ENCODE measurements around the gene LBR. TPM values are rescaled to one million over a fixed set of nuclear protein-coding genes. Genes with fewer than 3 reads are reported as not detected.
A peak's percentile ranks its signal among the peaks of the same experiment; 100 is the strongest.

The LBR gene
- total RNA-seq, 4 donors from 2014 or later: 82.3 to 157 (median 85.1) TPM

GRCh38 chr1:225448146-225448805, 20.4 kb upstream of the LBR start:
- 32% methylated on average over 8 of the region's 9 CpGs for WGBS
- H3K4me1 ChIP-seq: peaks cover 51 to 89% (median 86%) of the 10 kb centered on the region in 4 donors
- peak overlapping the region; percentile 90 to 96 (median 93) for H3K27ac ChIP-seq (replicated peaks in 1 of 4)
- H3K9me3 ChIP-seq: no peaks in the 10 kb centered on the region
- DNase-seq (ENCODE audit: extremely low spot score): no peak
- H3K4me3 ChIP-seq: peak overlapping the region; percentile 33 to 59 (median 44)
- TF ChIP-seq EP300 (IDR thresholded peaks at IDR 0.05) (no peak), POLR2A (IDR thresholded peaks at IDR 0.05; ENCODE audit: low read depth) (no peak), CTCF (IDR thresholded peaks at IDR 0.05) (no peak), POLR2AphosphoS5 (IDR thresholded peaks at IDR 0.05) (peak in 1 of 2 donors; percentile 2)
- intact Hi-C loops (cut with DNase I): no loop called here
- peaks cover 0 to 2% (median 0%) of the 10 kb centered on the region in 4 donors for H3K27me3 ChIP-seq
- H3K36me3 ChIP-seq: no peaks in the 10 kb centered on the region

- Histone ChIP-seq H3K4me1 (peaks cover 55 to 95% (median 89%) of the 10 kb centered on the region in 4 donors), H3K36me3 (no peaks in the 10 kb centered on the region), H3K27me3 (peaks cover 0 to 2% (median 0%) of the 10 kb centered on the region in 4 donors), H3K9me3 (no peaks in the 10 kb centered on the region), H3K27ac (replicated peaks in 1 of 4) (peak overlapping the region; percentile 90 to 96 (median 93)), H3K4me3 (peak overlapping the region; percentile 33 to 59 (median 44))
- no peak for DNase-seq (ENCODE audit: extremely low spot score)
- intact Hi-C loops (cut with DNase I): no loop called here
- TF ChIP-seq CTCF (IDR thresholded peaks at IDR 0.05) (no peak), POLR2AphosphoS5 (IDR thresholded peaks at IDR 0.05) (peak; percentile 86 to 87), POLR2A (IDR thresholded peaks at IDR 0.05; ENCODE audit: low read depth) (no peak), EP300 (IDR thresholded peaks at IDR 0.05) (peak; percentile 72)
- WGBS: 34% methylated on average over 5 of the region's 8 CpGs
Measured at GRCh38 chr1:225447650-225448089, 19.8 kb upstream of the LBR start.

GRCh38 chr1:225446981-225447615, 19.3 kb upstream of the LBR start:
- intact Hi-C loops (cut with DNase I): no loop called here
- TF ChIP-seq POLR2A (IDR thresholded peaks at IDR 0.05; ENCODE audit: low read depth) (no peak), EP300 (IDR thresholded peaks at IDR 0.05) (no peak), CTCF (IDR thresholded peaks at IDR 0.05) (no peak), POLR2AphosphoS5 (IDR thresholded peaks at IDR 0.05) (no peak)
- Histone ChIP-seq H3K4me1 (peaks cover 55 to 100% (median 90%) of the 10 kb centered on the region in 4 donors), H3K4me3 (peak overlapping the region in 3 of 4 donors; percentile 10 to 59 (median 33)), H3K27me3 (peaks cover 0 to 2% (median 0%) of the 10 kb centered on the region in 4 donors), H3K36me3 (no peaks in the 10 kb centered on the region), H3K27ac (replicated peaks in 1 of 4) (peak overlapping the region; percentile 90 to 96 (median 93)), H3K9me3 (no peaks in the 10 kb centered on the region)
- 35% methylated on average over 9 of the region's 9 CpGs for WGBS
- no peak for DNase-seq (ENCODE audit: extremely low spot score)

DNA sequence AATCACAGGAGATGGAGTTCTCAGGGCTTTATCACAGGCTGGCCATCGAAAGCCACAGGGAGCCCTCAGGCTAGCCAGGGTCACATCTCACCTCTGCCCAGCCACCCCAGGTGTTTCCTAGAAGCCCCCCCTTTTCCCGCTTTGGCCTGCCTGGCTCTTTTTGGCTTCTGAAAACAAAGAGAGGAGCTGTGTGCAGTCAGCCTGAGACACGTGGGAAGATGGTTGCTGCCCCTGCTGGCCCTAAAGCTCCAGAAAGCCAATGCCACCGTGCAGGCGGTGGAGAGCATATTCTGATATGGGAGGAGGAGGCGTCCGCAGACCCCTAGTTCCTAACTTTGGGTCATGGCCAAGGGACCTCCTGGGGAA, 18.7 kb upstream of the LBR start:
- peaks cover 0 to 2% (median 0%) of the 10 kb centered on the region in 4 donors for H3K27me3 ChIP-seq
- H3K4me1 ChIP-seq: peaks cover 55 to 100% (median 91%) of the 10 kb centered on the region in 4 donors
- peak overlapping the region; percentile 90 to 96 (median 93) for H3K27ac ChIP-seq (replicated peaks in 1 of 4)
- intact Hi-C loops (cut with DNase I): no loop called here
- WGBS: 43% methylated on average over 7 of the region's 7 CpGs
- H3K4me3 ChIP-seq: no peak overlapping the region
- no peak for DNase-seq (ENCODE audit: extremely low spot score)
- TF ChIP-seq POLR2AphosphoS5 (IDR thresholded peaks at IDR 0.05): peak in 1 of 2 donors; percentile 6
- TF ChIP-seq POLR2A (IDR thresholded peaks at IDR 0.05; ENCODE audit: low read depth): no peak
- TF ChIP-seq EP300 (IDR thresholded peaks at IDR 0.05): no peak
- TF ChIP-seq CTCF (IDR thresholded peaks at IDR 0.05): peak in 1 of 3 experiments; percentile 11
- no peaks in the 10 kb centered on the region for H3K9me3 ChIP-seq
- H3K36me3 ChIP-seq: no peaks in the 10 kb centered on the region

Data from esophagus muscularis mucosa (tissue), 4 donors.